ENCODE measurements around the gene TMEM225. TPM values are rescaled to one million over a fixed set of nuclear protein-coding genes. Genes with fewer than 3 reads are reported as not detected.

Gene TMEM225
- total and polyA plus RNA-seq, 12 donors, result not detected

DNA sequence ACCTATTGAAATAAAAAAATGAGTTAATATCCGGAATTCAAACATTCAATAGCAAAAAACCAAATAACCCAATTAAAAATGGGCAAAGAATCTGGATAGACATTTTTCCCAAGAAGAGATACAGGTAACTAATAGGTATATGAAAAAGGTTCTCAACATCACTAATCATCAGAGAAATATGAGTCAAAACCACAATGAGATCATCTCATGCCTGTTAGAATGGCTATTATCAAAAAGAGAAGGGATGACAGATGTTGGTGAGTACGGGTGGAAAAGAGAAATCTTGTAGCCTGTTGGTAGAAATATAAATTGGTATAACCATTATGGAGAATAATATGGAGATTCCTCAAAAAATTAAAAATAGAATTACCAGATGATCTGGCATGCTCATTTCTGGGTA lies 52.4 kb downstream of the TMEM225 start:
- intact Hi-C loops (cut with DNase I), result no loop called here

More for the DNA sequence above, 52.4 kb downstream of the TMEM225 start:
- Histone ChIP-seq H3K4me1 (replicated peaks in 1 of 2) (no peaks in the 10 kb centered on the region), H3K27ac (no peak overlapping the region), H3K4me3 (no peak overlapping the region), H3K36me3 (replicated peaks in 1 of 2) (no peaks in the 10 kb centered on the region), H3K9me3 (replicated peaks in 1 of 3) (no peaks in the 10 kb centered on the region), H3K27me3 (peaks cover 9% of the 10 kb centered on the region)
- TF ChIP-seq, protein P1, sequence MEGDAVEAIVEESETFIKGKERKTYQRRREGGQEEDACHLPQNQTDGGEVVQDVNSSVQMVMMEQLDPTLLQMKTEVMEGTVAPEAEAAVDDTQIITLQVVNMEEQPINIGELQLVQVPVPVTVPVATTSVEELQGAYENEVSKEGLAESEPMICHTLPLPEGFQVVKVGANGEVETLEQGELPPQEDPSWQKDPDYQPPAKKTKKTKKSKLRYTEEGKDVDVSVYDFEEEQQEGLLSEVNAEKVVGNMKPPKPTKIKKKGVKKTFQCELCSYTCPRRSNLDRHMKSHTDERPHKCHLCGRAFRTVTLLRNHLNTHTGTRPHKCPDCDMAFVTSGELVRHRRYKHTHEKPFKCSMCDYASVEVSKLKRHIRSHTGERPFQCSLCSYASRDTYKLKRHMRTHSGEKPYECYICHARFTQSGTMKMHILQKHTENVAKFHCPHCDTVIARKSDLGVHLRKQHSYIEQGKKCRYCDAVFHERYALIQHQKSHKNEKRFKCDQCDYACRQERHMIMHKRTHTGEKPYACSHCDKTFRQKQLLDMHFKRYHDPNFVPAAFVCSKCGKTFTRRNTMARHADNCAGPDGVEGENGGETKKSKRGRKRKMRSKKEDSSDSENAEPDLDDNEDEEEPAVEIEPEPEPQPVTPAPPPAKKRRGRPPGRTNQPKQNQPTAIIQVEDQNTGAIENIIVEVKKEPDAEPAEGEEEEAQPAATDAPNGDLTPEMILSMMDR (IDR thresholded peaks at IDR 0.05), result no peak
- 50 to 77% (median 65%) methylated on average over 2 of the region's 2 CpGs for WGBS, 4 donors
- no peak for DNase-seq

Other genes with a start within 250 kb of the TMEM225 start
- gene SCN3B, start 231.0 kb downstream of the TMEM225 start, total RNA-seq, result 1 to 10 TPM in 5 of 9 donors, under 1 TPM in 3, not detected in 1; 0.36 to 9.5 (median 2.9) TPM
- gene SCN3B, start 231.0 kb downstream of the TMEM225 start, polyA plus RNA-seq, result 10 to 100 TPM in 1 of 3 donors, 1 to 10 TPM in 2; 2.3 to 10.5 (median 7.0) TPM
- gene ZNF202, start 144.0 kb downstream of the TMEM225 start, total RNA-seq, result 10 to 100 TPM in 1 of 9 donors, 1 to 10 TPM in 8; 1.5 to 11.2 (median 6.3) TPM
- 10 to 100 TPM in 1 of 3 donors, 1 to 10 TPM in 2; 6.6 to 10.9 (median 9.3) TPM for gene ZNF202, start 144.0 kb downstream of the TMEM225 start, polyA plus RNA-seq
- gene OR6X1, start 131.2 kb downstream of the TMEM225 start, total RNA-seq, result not detected
- not detected for gene OR6X1, start 131.2 kb downstream of the TMEM225 start, polyA plus RNA-seq
- not detected for gene OR6M1, start 79.3 kb downstream of the TMEM225 start, total RNA-seq
- not detected for gene OR6M1, start 79.3 kb downstream of the TMEM225 start, polyA plus RNA-seq
- gene OR8D4, start 16.5 kb upstream of the TMEM225 start, total RNA-seq, result under 1 TPM in 1 of 9 donors, not detected in 8; 0.11 TPM
- not detected for gene OR8D4, start 16.5 kb upstream of the TMEM225 start, polyA plus RNA-seq
- gene OR4D5, start 53.9 kb upstream of the TMEM225 start, total RNA-seq, result under 1 TPM in 1 of 9 donors, not detected in 8; 0.22 TPM
- gene OR4D5, start 53.9 kb upstream of the TMEM225 start, polyA plus RNA-seq, result not detected
- not detected for gene OR6T1, start 58.2 kb upstream of the TMEM225 start, total RNA-seq
- gene OR6T1, start 58.2 kb upstream of the TMEM225 start, polyA plus RNA-seq, result not detected
- not detected for gene OR10S1, start 92.1 kb upstream of the TMEM225 start, total RNA-seq
- gene OR10S1, start 92.1 kb upstream of the TMEM225 start, polyA plus RNA-seq, result not detected
- not detected for gene OR10G6, start 109.5 kb upstream of the TMEM225 start, total RNA-seq
- not detected for gene OR10G6, start 109.5 kb upstream of the TMEM225 start, polyA plus RNA-seq
- gene OR10G4, start 127.3 kb upstream of the TMEM225 start, total RNA-seq, result under 1 TPM in 1 of 9 donors, not detected in 8; 0.06 TPM
- not detected for gene OR10G4, start 127.3 kb upstream of the TMEM225 start, polyA plus RNA-seq
- not detected for gene OR10G9, start 137.3 kb upstream of the TMEM225 start, total RNA-seq
- gene OR10G9, start 137.3 kb upstream of the TMEM225 start, polyA plus RNA-seq, result not detected
- not detected for gene OR10G8, start 141.1 kb upstream of the TMEM225 start, total RNA-seq
- not detected for gene OR10G8, start 141.1 kb upstream of the TMEM225 start, polyA plus RNA-seq
- not detected for gene OR10G7, start 155.7 kb upstream of the TMEM225 start, total RNA-seq
- not detected for gene OR10G7, start 155.7 kb upstream of the TMEM225 start, polyA plus RNA-seq
- gene VWA5A, start 229.8 kb upstream of the TMEM225 start, total RNA-seq, result 10 to 100 TPM; 22.1 to 81.3 (median 39.9) TPM
- 10 to 100 TPM; 16.5 to 50.5 (median 26.4) TPM for gene VWA5A, start 229.8 kb upstream of the TMEM225 start, polyA plus RNA-seq